Astrocyte (in vitro differentiated cells and primary cell): Measurements from ENCODE around the gene PJA1. TPM values are rescaled to one million over a fixed set of nuclear protein-coding genes. Genes with fewer than 3 reads are reported as not detected.
A peak's percentile ranks its signal among the peaks of the same experiment; 100 is the strongest.

Experiments
- DNase-seq: peaks from one replicate; pipeline ENCODE4 v3.0.0-alpha.2; 2010; ENCODE audit warnings: low read depth
- FAIRE-seq: peaks from 2 replicates; lab custom pipeline; 2011; peaks lifted over from hg19 to GRCh38; lab: Jason Lieb, UNC
- H2AFZ ChIP-seq: 2 replicates; pipeline ENCODE4 v1.6.0; 2012; ENCODE audit warnings: low read depth, low read length, inconsistent platforms
- H3K27ac ChIP-seq: 2 replicates; pipeline ENCODE4 v1.5.1; 2011; ENCODE audit warnings: low read depth, low read length, inconsistent platforms
- H3K27me3 ChIP-seq: 2 replicates; pipeline ENCODE4 v1.6.0; 2011; ENCODE audit warnings: low read length, inconsistent platforms; ENCODE audit not compliant: insufficient read depth
- H3K36me3 ChIP-seq: 2 replicates; pipeline ENCODE4 v1.5.1; 2011; ENCODE audit warnings: low read length, inconsistent platforms; ENCODE audit not compliant: insufficient read depth
- H3K4me1 ChIP-seq: 2 replicates; pipeline ENCODE4 v1.5.1; 2011; ENCODE audit warnings: low read length, inconsistent platforms; ENCODE audit not compliant: insufficient read depth
- H3K4me2 ChIP-seq: 2 replicates; pipeline ENCODE4 v1.6.0; 2012; ENCODE audit warnings: low read length, inconsistent platforms
- H3K4me3 ChIP-seq: 2 replicates; pipeline ENCODE4 v1.5.1; 2011; ENCODE audit warnings: low read depth, mild to moderate bottlenecking, low read length, inconsistent platforms; ENCODE audit not compliant: insufficient read depth
- H3K79me2 ChIP-seq: 2 replicates; pipeline ENCODE4 v1.6.0; 2012; ENCODE audit warnings: mild to moderate bottlenecking, low read length, inconsistent platforms; ENCODE audit not compliant: insufficient read depth
- H3K9ac ChIP-seq: 2 replicates; pipeline ENCODE4 v1.6.0; 2012; ENCODE audit warnings: mild to moderate bottlenecking, low read length, inconsistent platforms
- H3K9me3 ChIP-seq: 2 replicates; pipeline ENCODE4 v1.5.1; 2012; ENCODE audit warnings: low read depth, mild to moderate bottlenecking, low read length, inconsistent platforms; ENCODE audit not compliant: insufficient read depth
- H4K20me1 ChIP-seq: 2 replicates; pipeline ENCODE4 v1.6.0; 2012; ENCODE audit warnings: low read length, inconsistent platforms; ENCODE audit not compliant: insufficient read depth
- H3K27ac Mint-ChIP-seq: one replicate; pipeline ENCODE4 v1.8.0; 2021; ENCODE audit warnings: mild to moderate bottlenecking, mixed read lengths; ENCODE audit not compliant: unreplicated experiment
- H3K27me3 Mint-ChIP-seq: one replicate; pipeline ENCODE4 v1.8.0; 2021; ENCODE audit warnings: low read depth, mixed read lengths; ENCODE audit not compliant: unreplicated experiment
- H3K36me3 Mint-ChIP-seq: one replicate; pipeline ENCODE4 v1.8.0; 2021; ENCODE audit warnings: low read depth, mixed read lengths; ENCODE audit not compliant: unreplicated experiment
- H3K4me1 Mint-ChIP-seq: one replicate; pipeline ENCODE4 v1.8.0; 2021; ENCODE audit warnings: low read depth, mixed read lengths; ENCODE audit not compliant: unreplicated experiment
- H3K4me3 Mint-ChIP-seq: one replicate; pipeline ENCODE4 v1.8.0; 2021; ENCODE audit warnings: mild to moderate bottlenecking, moderate library complexity, mixed read lengths; ENCODE audit not compliant: unreplicated experiment
- H3K9me3 Mint-ChIP-seq: one replicate; pipeline ENCODE4 v1.8.0; 2021; ENCODE audit warnings: mild to moderate bottlenecking, mixed read lengths; ENCODE audit not compliant: unreplicated experiment
- CTCF ChIP-seq: IDR thresholded peaks from 2 replicates; pipeline ENCODE4 v1.5.1; 2011; ENCODE audit warnings: low read depth, mild to moderate bottlenecking, inconsistent platforms, low read length, moderate library complexity; ENCODE audit not compliant: insufficient read depth
- EZH2 ChIP-seq: IDR thresholded peaks from 2 replicates; pipeline ENCODE4 v1.6.1; 2012; ENCODE audit warnings: mild to moderate bottlenecking, low read length, inconsistent platforms; ENCODE audit not compliant: insufficient read depth
- total RNA-seq: library from RNA; stranded (reverse); gene quantifications from 2 replicates; pipeline ENCODE4 v1.2.1, GENCODE V29; 2021

The PJA1 gene
- total RNA-seq, 1 donor from 2014 or later, result 28.9 TPM

- FAIRE-seq (no peak), DNase-seq (no peak)
- no peaks in the 10 kb centered on the region for H4K20me1 ChIP-seq
- H3K36me3 Mint-ChIP-seq, result no peaks in the 10 kb centered on the region
- no peaks in the 10 kb centered on the region for H3K9me3 ChIP-seq
- peaks cover 5% of the 10 kb centered on the region for H3K27me3 Mint-ChIP-seq
- no peak overlapping the region for H3K9ac ChIP-seq
- H3K4me3 ChIP-seq, result no peak overlapping the region
- no peak overlapping the region for H3K27ac Mint-ChIP-seq
- no peaks in the 10 kb centered on the region for H3K4me1 Mint-ChIP-seq
- no peak overlapping the region for H2AFZ ChIP-seq
- H3K27me3 ChIP-seq, result no peaks in the 10 kb centered on the region
- TF ChIP-seq EZH2 (no peak), CTCF (no peak)
- no peak overlapping the region for H3K4me3 Mint-ChIP-seq
- no peaks in the 10 kb centered on the region for H3K4me1 ChIP-seq
- no peak overlapping the region for H3K27ac ChIP-seq
- peaks cover 1% of the 10 kb centered on the region for H3K9me3 Mint-ChIP-seq
- H3K4me2 ChIP-seq, result no peak overlapping the region
- H3K36me3 ChIP-seq, result no peaks in the 10 kb centered on the region
- no peaks in the 10 kb centered on the region for H3K79me2 ChIP-seq
Measured at GRCh38 chrX:69197690-69198089, 32.4 kb upstream of the PJA1 start.

GRCh38 chrX:69196666-69197065, 31.4 kb upstream of the PJA1 start:
- Mint-ChIP-seq H3K36me3 (no peaks in the 10 kb centered on the region), H3K4me1 (no peaks in the 10 kb centered on the region), H3K27me3 (peaks cover 5% of the 10 kb centered on the region), H3K9me3 (peaks cover 1% of the 10 kb centered on the region), H3K4me3 (no peak overlapping the region), H3K27ac (peak overlapping the region; percentile 31)
- DNase-seq, result no peak
- H4K20me1 ChIP-seq, result no peaks in the 10 kb centered on the region
- TF ChIP-seq CTCF (no peak), EZH2 (no peak)
- H3K27me3 ChIP-seq, result no peaks in the 10 kb centered on the region
- FAIRE-seq, result no peak
- no peaks in the 10 kb centered on the region for H3K36me3 ChIP-seq
- H3K4me1 ChIP-seq, result no peaks in the 10 kb centered on the region
- H2AFZ ChIP-seq, result no peak overlapping the region
- no peak overlapping the region for H3K4me3 ChIP-seq
- H3K9ac ChIP-seq, result no peak overlapping the region
- H3K4me2 ChIP-seq, result no peak overlapping the region
- H3K79me2 ChIP-seq, result no peaks in the 10 kb centered on the region
- no peaks in the 10 kb centered on the region for H3K9me3 ChIP-seq
- H3K27ac ChIP-seq, result no peak overlapping the region

GRCh38 chrX:69195810-69196209, 30.6 kb upstream of the PJA1 start:
- no peak for FAIRE-seq
- Mint-ChIP-seq H3K27me3 (peaks cover 5% of the 10 kb centered on the region), H3K27ac (no peak overlapping the region), H3K9me3 (peaks cover 1% of the 10 kb centered on the region), H3K36me3 (no peaks in the 10 kb centered on the region), H3K4me1 (no peaks in the 10 kb centered on the region), H3K4me3 (no peak overlapping the region)
- Histone ChIP-seq H3K36me3 (no peaks in the 10 kb centered on the region), H3K9ac (no peak overlapping the region), H3K27me3 (no peaks in the 10 kb centered on the region), H3K4me1 (no peaks in the 10 kb centered on the region), H3K9me3 (no peaks in the 10 kb centered on the region), H3K79me2 (no peaks in the 10 kb centered on the region), H4K20me1 (no peaks in the 10 kb centered on the region), H3K4me3 (no peak overlapping the region), H3K4me2 (no peak overlapping the region), H3K27ac (no peak overlapping the region), H2AFZ (no peak overlapping the region)
- no peak for TF ChIP-seq CTCF
- no peak for TF ChIP-seq EZH2
- no peak for DNase-seq
